GM23338 (cell line): ENCODE results near the gene COP1. TPM values are rescaled to one million over a fixed set of nuclear protein-coding genes. Genes with fewer than 3 reads are reported as not detected.

ENCODE experiments used
- ATAC-seq: fragments of 200-7000 bp; cut with Tn5 transposase; 3 replicates; pipeline ENCODE4 v1.9.1; 2020
- DNase-seq: peaks from one replicate; pipeline ENCODE4 v3.0.0-alpha.2; 2015; ENCODE audit warnings: low spot score
- H2AFZ ChIP-seq: fragments of 200-600 bp; sonication (generic); 2 replicates; pipeline ENCODE4 v1.8.0; 2016; ENCODE audit warnings: antibody characterized with exemption, mild to moderate bottlenecking, moderate library complexity
- H3F3A ChIP-seq: fragments of 200-600 bp; sonication (generic); replicated peaks from 2 replicates; pipeline ENCODE4 v1.8.0; 2017; ENCODE audit warnings: antibody characterized with exemption, mixed run types, low read depth
- H3K27ac ChIP-seq: fragments of 200-600 bp; sonication (generic); 2 replicates; pipeline ENCODE4 v1.6.1; 2016; ENCODE audit warnings: low read depth
- H3K27me3 ChIP-seq: fragments of 200-600 bp; sonication (generic); 2 replicates; pipeline ENCODE4 v1.8.0; 2016; ENCODE audit warnings: mild to moderate bottlenecking, mixed run types, moderate library complexity; ENCODE audit not compliant: insufficient read depth
- H3K36me3 ChIP-seq: fragments of 200-600 bp; sonication (generic); 2 replicates; pipeline ENCODE4 v1.8.0; 2016; ENCODE audit warnings: mild to moderate bottlenecking; ENCODE audit not compliant: insufficient read depth
- H3K4me1 ChIP-seq: fragments of 200-600 bp; sonication (generic); 2 replicates; pipeline ENCODE4 v1.8.0; 2016; ENCODE audit warnings: mild to moderate bottlenecking, moderate library complexity; ENCODE audit not compliant: insufficient read depth
- H3K4me2 ChIP-seq: fragments of 200-600 bp; sonication (generic); 2 replicates; pipeline ENCODE4 v1.7.1; 2017; ENCODE audit warnings: mixed run types
- H3K4me3 ChIP-seq: fragments of 200-600 bp; sonication (generic); 2 replicates; pipeline ENCODE4 v1.6.1; 2016; ENCODE audit warnings: mixed run types
- H3K79me2 ChIP-seq: fragments of 200-600 bp; sonication (generic); replicated peaks from 2 replicates; pipeline ENCODE4 v1.8.0; 2017; ENCODE audit warnings: mild to moderate bottlenecking; ENCODE audit not compliant: insufficient read depth
- H3K9me2 ChIP-seq: fragments of 200-600 bp; sonication (generic); 2 replicates; pipeline ENCODE4 v1.8.0; 2017; ENCODE audit not compliant: insufficient read depth
- H4K20me1 ChIP-seq: fragments of 200-600 bp; sonication (generic); replicated peaks from 2 replicates; pipeline ENCODE4 v1.8.0; 2017; ENCODE audit warnings: mild to moderate bottlenecking; ENCODE audit not compliant: insufficient read depth
- H3K27ac Mint-ChIP-seq: 2 replicates; pipeline ENCODE4 v1.8.0; 2020; ENCODE audit warnings: inconsistent platforms, mild to moderate bottlenecking, moderate library complexity, mixed read lengths
- H3K27me3 Mint-ChIP-seq: 3 replicates; pipeline ENCODE4 v1.8.0; 2022; ENCODE audit warnings: low read depth, mild to moderate bottlenecking, moderate library complexity, mixed read lengths, inconsistent platforms; ENCODE audit not compliant: insufficient read depth, poor library complexity
- H3K36me3 Mint-ChIP-seq: 3 replicates; pipeline ENCODE4 v1.8.0; 2021; ENCODE audit warnings: low read depth, mild to moderate bottlenecking, inconsistent platforms, moderate library complexity, mixed read lengths
- H3K4me1 Mint-ChIP-seq: 3 replicates; pipeline ENCODE4 v1.8.0; 2020; ENCODE audit warnings: mild to moderate bottlenecking, inconsistent platforms, mixed read lengths
- H3K4me3 Mint-ChIP-seq: 3 replicates; pipeline ENCODE4 v1.8.0; 2021; ENCODE audit warnings: moderate library complexity, mild to moderate bottlenecking, inconsistent platforms, mixed read lengths
- H3K9me3 Mint-ChIP-seq: 3 replicates; pipeline ENCODE4 v1.8.0; 2020; ENCODE audit warnings: moderate library complexity, mild to moderate bottlenecking, inconsistent platforms, mixed read lengths
- CREB1 ChIP-seq: fragments of 250-450 bp; sonication (Bioruptor Pico); IDR thresholded peaks from 2 replicates; pipeline ENCODE4 v1.5.0; 2020; ENCODE audit warnings: low read depth, mild to moderate bottlenecking, moderate library complexity
- EZH2 ChIP-seq: fragments of 200-600 bp; sonication (generic); IDR thresholded peaks from one replicate; pipeline ENCODE4 v1.8.0; 2017; ENCODE audit warnings: antibody characterized with exemption, mild to moderate bottlenecking, low read depth; ENCODE audit not compliant: unreplicated experiment
- EZH2phosphoT487 ChIP-seq: fragments of 200-600 bp; sonication (generic); IDR thresholded peaks from one replicate; pipeline ENCODE4 v1.8.1; 2018; ENCODE audit warnings: antibody characterized with exemption; ENCODE audit not compliant: unreplicated experiment
- JUNB ChIP-seq: IDR thresholded peaks from one replicate; pipeline ENCODE4 v1.6.1; 2016; ENCODE audit warnings: antibody characterized with exemption; ENCODE audit not compliant: unreplicated experiment
- NANOG ChIP-seq: IDR thresholded peaks from 2 replicates; pipeline ENCODE4 v1.6.1; 2016; ENCODE audit warnings: antibody characterized with exemption, borderline replicate concordance
- POLR2AphosphoS5 ChIP-seq: IDR thresholded peaks from 2 replicates; pipeline ENCODE4 v1.6.1; 2016; ENCODE audit warnings: antibody characterized with exemption, low read depth
- STAT1 ChIP-seq: IDR thresholded peaks from one replicate; pipeline ENCODE4 v1.6.1; 2016; ENCODE audit warnings: antibody characterized with exemption; ENCODE audit not compliant: unreplicated experiment
- ZNF114 ChIP-seq: fragments of 250-450 bp; sonication (Bioruptor Pico); IDR thresholded peaks from 2 replicates; pipeline ENCODE4 v1.5.0; 2020; ENCODE audit warnings: mild to moderate bottlenecking, moderate library complexity
- ZNF331 ChIP-seq: fragments of 250-450 bp; sonication (Bioruptor Pico); IDR thresholded peaks from 2 replicates; pipeline ENCODE4 v1.5.0; 2020; ENCODE audit warnings: low read depth, mild to moderate bottlenecking, moderate library complexity
- polyA plus RNA-seq: library from polyadenylated mRNA; unstranded; fragments of >200 nt; fragmentation: Nextera tagmentation; extraction: Ambion mirVana; gene quantifications from 2 replicates; pipeline ENCODE4 v1.2.1, GENCODE V29; 2016
- total RNA-seq: library from RNA; depleted of rRNA; stranded (reverse); fragments of >200 nt; shearing (Covaris generic); gene quantifications from 2 replicates; pipeline ENCODE4 v1.2.3, GENCODE V29; 2014
- TF ChIP-seq, protein P1 (sequence below): IDR thresholded peaks from 2 replicates; pipeline ENCODE4 v1.6.1; 2016; ENCODE audit warnings: antibody characterized with exemption
- TF ChIP-seq, protein P2 (sequence below), 2 experiments: fragments of 200-600 bp in 1 of 2; sonication (generic) in 1 of 2; conservative IDR thresholded peaks; 2 replicates each; pipeline versions ENCODE4 v1.5.1 to v1.6.1; 2016 to 2017; ENCODE audit warnings: antibody characterized with exemption in 2 of 2, low read depth in 2 of 2, mild to moderate bottlenecking in 2 of 2, moderate library complexity in 1 of 2
- TF ChIP-seq, protein P3 (sequence below): fragments of 250-450 bp; sonication (Bioruptor Pico); IDR thresholded peaks from 2 replicates; pipeline ENCODE4 v1.5.0; 2020; ENCODE audit warnings: mild to moderate bottlenecking, moderate library complexity
- TF ChIP-seq, protein P4 (sequence below): IDR thresholded peaks from one replicate; pipeline ENCODE4 v1.6.1; 2018; ENCODE audit warnings: antibody characterized with exemption; ENCODE audit not compliant: unreplicated experiment

The COP1 gene
- total and polyA plus RNA-seq, 2 experiments from 2014 or later: 54.0 to 54.9 TPM

DNA sequence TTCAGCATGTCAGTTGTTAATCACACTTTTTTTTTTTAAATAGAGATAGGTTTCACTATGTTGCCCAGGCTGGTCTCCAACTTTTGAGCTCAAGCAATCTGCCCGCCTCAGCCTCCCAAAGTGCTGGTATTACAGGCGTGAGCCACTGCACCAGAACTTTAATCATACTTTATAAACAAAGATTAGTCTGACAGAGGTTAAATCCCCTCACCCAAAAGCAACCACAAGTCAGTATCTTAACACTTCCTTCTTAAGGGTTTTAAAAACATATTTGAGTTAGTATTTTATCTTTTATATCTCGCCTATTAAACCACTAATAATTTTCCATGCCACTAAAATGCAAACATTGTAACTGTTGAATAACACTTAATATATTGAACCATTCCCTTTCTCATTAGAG lies 70.2 kb downstream of the COP1 start:
- no peak for DNase-seq
- Histone ChIP-seq H3K27me3 (no peaks in the 10 kb centered on the region), H3K4me1 (no peaks in the 10 kb centered on the region), H2AFZ (no peak overlapping the region), H4K20me1 (peaks cover 11% of the 10 kb centered on the region), H3K9me2 (no peaks in the 10 kb centered on the region), H3K27ac (no peak overlapping the region), H3K4me3 (no peak overlapping the region), H3K79me2 (peaks cover 48% of the 10 kb centered on the region), H3F3A (no peaks in the 10 kb centered on the region), H3K4me2 (no peak overlapping the region), H3K36me3 (no peaks in the 10 kb centered on the region)
- Mint-ChIP-seq H3K4me1 (peaks cover 10% of the 10 kb centered on the region; the same call in 2 of the 3 replicates), H3K9me3 (no peaks in the 10 kb centered on the region), H3K27ac (no peak overlapping the region), H3K4me3 (no peak overlapping the region), H3K27me3 (peaks cover 2% of the 10 kb centered on the region), H3K36me3 (peaks cover 4% of the 10 kb centered on the region; the same call in 2 of the 3 replicates)
- TF ChIP-seq, protein P1, sequence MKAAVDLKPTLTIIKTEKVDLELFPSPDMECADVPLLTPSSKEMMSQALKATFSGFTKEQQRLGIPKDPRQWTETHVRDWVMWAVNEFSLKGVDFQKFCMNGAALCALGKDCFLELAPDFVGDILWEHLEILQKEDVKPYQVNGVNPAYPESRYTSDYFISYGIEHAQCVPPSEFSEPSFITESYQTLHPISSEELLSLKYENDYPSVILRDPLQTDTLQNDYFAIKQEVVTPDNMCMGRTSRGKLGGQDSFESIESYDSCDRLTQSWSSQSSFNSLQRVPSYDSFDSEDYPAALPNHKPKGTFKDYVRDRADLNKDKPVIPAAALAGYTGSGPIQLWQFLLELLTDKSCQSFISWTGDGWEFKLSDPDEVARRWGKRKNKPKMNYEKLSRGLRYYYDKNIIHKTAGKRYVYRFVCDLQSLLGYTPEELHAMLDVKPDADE: no peak
- TF ChIP-seq NANOG: no peak
- TF ChIP-seq, protein P2, sequence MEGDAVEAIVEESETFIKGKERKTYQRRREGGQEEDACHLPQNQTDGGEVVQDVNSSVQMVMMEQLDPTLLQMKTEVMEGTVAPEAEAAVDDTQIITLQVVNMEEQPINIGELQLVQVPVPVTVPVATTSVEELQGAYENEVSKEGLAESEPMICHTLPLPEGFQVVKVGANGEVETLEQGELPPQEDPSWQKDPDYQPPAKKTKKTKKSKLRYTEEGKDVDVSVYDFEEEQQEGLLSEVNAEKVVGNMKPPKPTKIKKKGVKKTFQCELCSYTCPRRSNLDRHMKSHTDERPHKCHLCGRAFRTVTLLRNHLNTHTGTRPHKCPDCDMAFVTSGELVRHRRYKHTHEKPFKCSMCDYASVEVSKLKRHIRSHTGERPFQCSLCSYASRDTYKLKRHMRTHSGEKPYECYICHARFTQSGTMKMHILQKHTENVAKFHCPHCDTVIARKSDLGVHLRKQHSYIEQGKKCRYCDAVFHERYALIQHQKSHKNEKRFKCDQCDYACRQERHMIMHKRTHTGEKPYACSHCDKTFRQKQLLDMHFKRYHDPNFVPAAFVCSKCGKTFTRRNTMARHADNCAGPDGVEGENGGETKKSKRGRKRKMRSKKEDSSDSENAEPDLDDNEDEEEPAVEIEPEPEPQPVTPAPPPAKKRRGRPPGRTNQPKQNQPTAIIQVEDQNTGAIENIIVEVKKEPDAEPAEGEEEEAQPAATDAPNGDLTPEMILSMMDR (conservative IDR thresholded peaks at IDR 0.05; ENCODE audit: low read depth in 2 of 2): no peak
- TF ChIP-seq ZNF114 (CRISPR knock-in tag): no peak
- no peak for TF ChIP-seq CREB1 (CRISPR knock-in tag)
- no peak for TF ChIP-seq POLR2AphosphoS5
- TF ChIP-seq EZH2: no peak
- no peak for TF ChIP-seq JUNB
- no peak for TF ChIP-seq ZNF331 (CRISPR knock-in tag)
- TF ChIP-seq, protein P3, sequence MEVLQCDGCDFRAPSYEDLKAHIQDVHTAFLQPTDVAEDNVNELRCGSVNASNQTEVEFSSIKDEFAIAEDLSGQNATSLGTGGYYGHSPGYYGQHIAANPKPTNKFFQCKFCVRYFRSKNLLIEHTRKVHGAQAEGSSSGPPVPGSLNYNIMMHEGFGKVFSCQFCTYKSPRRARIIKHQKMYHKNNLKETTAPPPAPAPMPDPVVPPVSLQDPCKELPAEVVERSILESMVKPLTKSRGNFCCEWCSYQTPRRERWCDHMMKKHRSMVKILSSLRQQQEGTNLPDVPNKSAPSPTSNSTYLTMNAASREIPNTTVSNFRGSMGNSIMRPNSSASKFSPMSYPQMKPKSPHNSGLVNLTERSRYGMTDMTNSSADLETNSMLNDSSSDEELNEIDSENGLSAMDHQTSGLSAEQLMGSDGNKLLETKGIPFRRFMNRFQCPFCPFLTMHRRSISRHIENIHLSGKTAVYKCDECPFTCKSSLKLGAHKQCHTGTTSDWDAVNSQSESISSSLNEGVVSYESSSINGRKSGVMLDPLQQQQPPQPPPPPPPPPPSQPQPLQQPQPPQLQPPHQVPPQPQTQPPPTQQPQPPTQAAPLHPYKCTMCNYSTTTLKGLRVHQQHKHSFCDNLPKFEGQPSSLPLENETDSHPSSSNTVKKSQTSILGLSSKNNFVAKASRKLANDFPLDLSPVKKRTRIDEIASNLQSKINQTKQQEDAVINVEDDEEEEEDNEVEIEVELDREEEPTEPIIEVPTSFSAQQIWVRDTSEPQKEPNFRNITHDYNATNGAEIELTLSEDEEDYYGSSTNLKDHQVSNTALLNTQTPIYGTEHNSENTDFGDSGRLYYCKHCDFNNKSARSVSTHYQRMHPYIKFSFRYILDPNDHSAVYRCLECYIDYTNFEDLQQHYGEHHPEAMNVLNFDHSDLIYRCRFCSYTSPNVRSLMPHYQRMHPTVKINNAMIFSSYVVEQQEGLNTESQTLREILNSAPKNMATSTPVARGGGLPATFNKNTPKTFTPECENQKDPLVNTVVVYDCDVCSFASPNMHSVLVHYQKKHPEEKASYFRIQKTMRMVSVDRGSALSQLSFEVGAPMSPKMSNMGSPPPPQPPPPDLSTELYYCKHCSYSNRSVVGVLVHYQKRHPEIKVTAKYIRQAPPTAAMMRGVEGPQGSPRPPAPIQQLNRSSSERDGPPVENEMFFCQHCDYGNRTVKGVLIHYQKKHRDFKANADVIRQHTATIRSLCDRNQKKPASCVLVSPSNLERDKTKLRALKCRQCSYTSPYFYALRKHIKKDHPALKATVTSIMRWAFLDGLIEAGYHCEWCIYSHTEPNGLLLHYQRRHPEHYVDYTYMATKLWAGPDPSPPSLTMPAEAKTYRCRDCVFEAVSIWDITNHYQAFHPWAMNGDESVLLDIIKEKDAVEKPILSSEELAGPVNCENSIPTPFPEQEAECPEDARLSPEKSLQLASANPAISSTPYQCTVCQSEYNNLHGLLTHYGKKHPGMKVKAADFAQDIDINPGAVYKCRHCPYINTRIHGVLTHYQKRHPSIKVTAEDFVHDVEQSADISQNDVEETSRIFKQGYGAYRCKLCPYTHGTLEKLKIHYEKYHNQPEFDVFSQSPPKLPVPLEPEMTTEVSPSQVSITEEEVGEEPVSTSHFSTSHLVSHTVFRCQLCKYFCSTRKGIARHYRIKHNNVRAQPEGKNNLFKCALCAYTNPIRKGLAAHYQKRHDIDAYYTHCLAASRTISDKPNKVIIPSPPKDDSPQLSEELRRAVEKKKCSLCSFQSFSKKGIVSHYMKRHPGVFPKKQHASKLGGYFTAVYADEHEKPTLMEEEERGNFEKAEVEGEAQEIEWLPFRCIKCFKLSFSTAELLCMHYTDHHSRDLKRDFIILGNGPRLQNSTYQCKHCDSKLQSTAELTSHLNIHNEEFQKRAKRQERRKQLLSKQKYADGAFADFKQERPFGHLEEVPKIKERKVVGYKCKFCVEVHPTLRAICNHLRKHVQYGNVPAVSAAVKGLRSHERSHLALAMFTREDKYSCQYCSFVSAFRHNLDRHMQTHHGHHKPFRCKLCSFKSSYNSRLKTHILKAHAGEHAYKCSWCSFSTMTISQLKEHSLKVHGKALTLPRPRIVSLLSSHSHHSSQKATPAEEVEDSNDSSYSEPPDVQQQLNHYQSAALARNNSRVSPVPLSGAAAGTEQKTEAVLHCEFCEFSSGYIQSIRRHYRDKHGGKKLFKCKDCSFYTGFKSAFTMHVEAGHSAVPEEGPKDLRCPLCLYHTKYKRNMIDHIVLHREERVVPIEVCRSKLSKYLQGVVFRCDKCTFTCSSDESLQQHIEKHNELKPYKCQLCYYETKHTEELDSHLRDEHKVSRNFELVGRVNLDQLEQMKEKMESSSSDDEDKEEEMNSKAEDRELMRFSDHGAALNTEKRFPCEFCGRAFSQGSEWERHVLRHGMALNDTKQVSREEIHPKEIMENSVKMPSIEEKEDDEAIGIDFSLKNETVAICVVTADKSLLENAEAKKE: no peak
- TF ChIP-seq STAT1: no peak
- no peak for TF ChIP-seq EZH2phosphoT487
- TF ChIP-seq, protein P4, sequence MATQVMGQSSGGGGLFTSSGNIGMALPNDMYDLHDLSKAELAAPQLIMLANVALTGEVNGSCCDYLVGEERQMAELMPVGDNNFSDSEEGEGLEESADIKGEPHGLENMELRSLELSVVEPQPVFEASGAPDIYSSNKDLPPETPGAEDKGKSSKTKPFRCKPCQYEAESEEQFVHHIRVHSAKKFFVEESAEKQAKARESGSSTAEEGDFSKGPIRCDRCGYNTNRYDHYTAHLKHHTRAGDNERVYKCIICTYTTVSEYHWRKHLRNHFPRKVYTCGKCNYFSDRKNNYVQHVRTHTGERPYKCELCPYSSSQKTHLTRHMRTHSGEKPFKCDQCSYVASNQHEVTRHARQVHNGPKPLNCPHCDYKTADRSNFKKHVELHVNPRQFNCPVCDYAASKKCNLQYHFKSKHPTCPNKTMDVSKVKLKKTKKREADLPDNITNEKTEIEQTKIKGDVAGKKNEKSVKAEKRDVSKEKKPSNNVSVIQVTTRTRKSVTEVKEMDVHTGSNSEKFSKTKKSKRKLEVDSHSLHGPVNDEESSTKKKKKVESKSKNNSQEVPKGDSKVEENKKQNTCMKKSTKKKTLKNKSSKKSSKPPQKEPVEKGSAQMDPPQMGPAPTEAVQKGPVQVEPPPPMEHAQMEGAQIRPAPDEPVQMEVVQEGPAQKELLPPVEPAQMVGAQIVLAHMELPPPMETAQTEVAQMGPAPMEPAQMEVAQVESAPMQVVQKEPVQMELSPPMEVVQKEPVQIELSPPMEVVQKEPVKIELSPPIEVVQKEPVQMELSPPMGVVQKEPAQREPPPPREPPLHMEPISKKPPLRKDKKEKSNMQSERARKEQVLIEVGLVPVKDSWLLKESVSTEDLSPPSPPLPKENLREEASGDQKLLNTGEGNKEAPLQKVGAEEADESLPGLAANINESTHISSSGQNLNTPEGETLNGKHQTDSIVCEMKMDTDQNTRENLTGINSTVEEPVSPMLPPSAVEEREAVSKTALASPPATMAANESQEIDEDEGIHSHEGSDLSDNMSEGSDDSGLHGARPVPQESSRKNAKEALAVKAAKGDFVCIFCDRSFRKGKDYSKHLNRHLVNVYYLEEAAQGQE: no peak
- ATAC-seq: no peak
